PC-3 (cell line): ENCODE results near the gene HTR3B.

Experiments
- EZH2phosphoT487 ChIP-seq: fragments of 300-600 bp; sonication (generic); IDR thresholded peaks from 2 replicates; pipeline ENCODE4 v1.6.1; 2018; ENCODE audit warnings: mild to moderate bottlenecking, antibody characterized with exemption, low read length, borderline replicate concordance
- TF ChIP-seq, protein P1 (sequence below): fragments of 300-600 bp; sonication (generic); conservative IDR thresholded peaks from 2 replicates; pipeline ENCODE4 v1.5.1; 2017; ENCODE audit warnings: antibody characterized with exemption, low read depth, mild to moderate bottlenecking, low read length

DNA sequence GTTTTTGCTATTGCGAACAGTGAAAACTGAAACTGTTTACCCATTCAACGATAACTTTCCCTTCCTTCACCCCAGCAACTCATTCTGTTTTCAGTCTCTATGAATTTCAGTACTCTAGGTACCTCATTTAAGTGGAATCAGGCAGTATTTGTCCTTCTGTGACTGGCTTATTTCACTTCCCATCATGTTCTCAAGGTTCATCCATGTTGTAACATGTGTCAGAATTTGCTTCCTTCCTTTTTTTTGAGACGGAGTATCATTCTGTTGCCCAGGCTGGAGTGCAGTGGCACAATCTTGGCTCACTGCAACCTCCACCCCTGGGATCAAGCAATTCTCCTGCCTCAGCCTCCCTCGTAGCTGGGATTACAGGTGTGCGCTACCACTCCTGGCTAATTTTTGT lies 23.7 kb downstream of the HTR3B start:
- TF ChIP-seq, protein P1, sequence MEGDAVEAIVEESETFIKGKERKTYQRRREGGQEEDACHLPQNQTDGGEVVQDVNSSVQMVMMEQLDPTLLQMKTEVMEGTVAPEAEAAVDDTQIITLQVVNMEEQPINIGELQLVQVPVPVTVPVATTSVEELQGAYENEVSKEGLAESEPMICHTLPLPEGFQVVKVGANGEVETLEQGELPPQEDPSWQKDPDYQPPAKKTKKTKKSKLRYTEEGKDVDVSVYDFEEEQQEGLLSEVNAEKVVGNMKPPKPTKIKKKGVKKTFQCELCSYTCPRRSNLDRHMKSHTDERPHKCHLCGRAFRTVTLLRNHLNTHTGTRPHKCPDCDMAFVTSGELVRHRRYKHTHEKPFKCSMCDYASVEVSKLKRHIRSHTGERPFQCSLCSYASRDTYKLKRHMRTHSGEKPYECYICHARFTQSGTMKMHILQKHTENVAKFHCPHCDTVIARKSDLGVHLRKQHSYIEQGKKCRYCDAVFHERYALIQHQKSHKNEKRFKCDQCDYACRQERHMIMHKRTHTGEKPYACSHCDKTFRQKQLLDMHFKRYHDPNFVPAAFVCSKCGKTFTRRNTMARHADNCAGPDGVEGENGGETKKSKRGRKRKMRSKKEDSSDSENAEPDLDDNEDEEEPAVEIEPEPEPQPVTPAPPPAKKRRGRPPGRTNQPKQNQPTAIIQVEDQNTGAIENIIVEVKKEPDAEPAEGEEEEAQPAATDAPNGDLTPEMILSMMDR = no peak
- no peak for TF ChIP-seq EZH2phosphoT487
